A673 (cell line): ENCODE data around the gene PRKD1.

Experiments used
- CTCF ChIP-seq: fragments of 300-800, 200-600 bp; sonication (generic); conservative IDR thresholded peaks from 2 replicates; pipeline ENCODE4 v1.5.1; 2017; ENCODE audit warnings: low read depth, mild to moderate bottlenecking, antibody characterized with exemption, low read length, moderate library complexity, mixed read lengths
- EZH2 ChIP-seq: fragments of 200-600 bp; sonication (generic); IDR thresholded peaks from 2 replicates; pipeline ENCODE4 v1.6.1; 2017; ENCODE audit warnings: borderline replicate concordance, low read depth, mild to moderate bottlenecking, mixed read lengths, antibody characterized with exemption, low read length; ENCODE audit not compliant: poor library complexity, severe bottlenecking

DNA sequence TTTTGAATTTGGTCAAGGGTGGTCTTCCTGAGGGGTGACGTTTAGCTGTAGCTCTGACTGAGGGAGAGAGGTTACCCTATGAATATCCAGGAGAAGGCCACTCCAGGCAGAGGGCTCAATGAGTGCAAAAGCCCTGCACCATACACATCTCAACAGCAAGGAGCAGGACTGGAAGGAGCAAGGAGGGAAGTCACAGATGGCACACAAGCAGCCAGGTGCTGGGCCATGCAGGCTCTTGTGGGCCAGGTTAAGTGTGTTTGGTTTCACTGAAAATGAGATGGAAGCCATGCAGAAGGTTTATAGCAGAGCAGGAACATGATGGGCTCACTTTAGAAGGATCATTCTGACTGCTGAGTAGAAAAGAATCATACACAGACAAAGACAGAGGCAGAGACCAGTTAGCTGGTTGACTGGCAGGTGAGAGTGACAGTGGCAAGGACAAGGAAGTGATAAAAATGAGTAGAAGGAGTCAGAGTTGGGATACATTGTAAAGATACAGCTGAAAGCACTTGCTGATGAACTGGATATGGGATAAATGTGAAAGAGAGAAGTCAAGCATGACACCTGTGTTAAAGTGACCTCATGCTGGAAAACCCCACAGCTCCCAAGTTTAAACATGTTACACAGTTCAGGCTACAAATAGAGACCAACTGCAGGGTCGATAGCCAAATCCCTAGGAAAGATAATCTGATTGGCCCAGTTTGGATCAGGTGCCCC lies 81.2 kb downstream of the PRKD1 start:
- no peak for TF ChIP-seq CTCF
- no peak for TF ChIP-seq EZH2
